Measurements from ENCODE around the gene RBFOX1. TPM values are rescaled to one million over a fixed set of nuclear protein-coding genes. Genes with fewer than 3 reads are reported as not detected.
"Not testable (repeated sequence)": the region's sequence is repeated elsewhere in the genome, so short reads cannot be mapped to it uniquely, and the experiment has no call there.

Gene RBFOX1
- total RNA-seq, 6 donors from 2014 or later = not detected

DNA sequence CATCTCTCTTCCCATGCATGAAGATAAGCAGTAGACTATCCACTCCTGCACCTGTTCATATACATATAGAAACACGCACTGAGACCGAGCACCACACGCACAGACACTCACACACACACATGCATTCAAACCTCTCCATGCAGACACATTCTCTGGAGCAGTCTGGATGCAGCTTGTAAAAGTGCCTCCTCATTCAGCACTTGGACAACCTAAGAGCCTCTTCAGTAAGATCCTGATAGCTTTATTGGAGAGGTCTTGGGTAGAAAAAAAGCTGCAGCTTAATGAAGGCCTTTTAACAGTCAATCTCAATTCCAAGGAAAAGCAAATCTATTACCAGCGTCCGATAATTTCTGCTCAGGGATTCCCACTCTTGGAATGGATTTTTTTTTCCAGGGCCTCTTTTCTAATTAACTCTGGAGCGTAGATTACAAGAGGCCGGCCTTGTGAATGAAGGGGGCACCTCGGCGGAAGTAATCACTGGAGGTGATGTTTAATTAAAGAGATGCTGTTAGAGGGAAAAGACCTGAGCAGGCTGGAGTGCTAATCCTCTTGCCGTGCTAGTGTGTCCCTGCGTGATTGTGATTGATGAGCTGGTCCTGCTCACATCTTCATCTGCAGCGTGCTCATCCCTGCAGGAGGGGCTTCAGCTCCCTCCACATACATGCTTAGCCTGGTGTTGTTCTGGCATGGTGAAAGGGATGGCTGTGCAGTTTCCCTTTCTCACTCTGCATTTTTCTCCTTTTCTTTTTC is 155.1 kb downstream of the RBFOX1 start:
- Histone ChIP-seq H3K4me1 (no peaks in the 10 kb centered on the region), H3K9me3 (no peaks in the 10 kb centered on the region), H3K4me3 (no peak overlapping the region), H3K27ac (no peak overlapping the region), H3K36me3 (no peaks in the 10 kb centered on the region), H3K27me3 (no peaks in the 10 kb centered on the region)
- ATAC-seq (ENCODE audit: low FRiP score in 2 of 2) (no peak), DNase-seq (no peak)
- 57% methylated on average over 12 of the region's 12 CpGs for WGBS, 2 donors
- TF ChIP-seq EP300 (IDR thresholded peaks at IDR 0.05) (no peak), POLR2AphosphoS5 (IDR thresholded peaks at IDR 0.05) (no peak), POLR2A (IDR thresholded peaks at IDR 0.05) (no peak)
- TF ChIP-seq, protein P1, sequence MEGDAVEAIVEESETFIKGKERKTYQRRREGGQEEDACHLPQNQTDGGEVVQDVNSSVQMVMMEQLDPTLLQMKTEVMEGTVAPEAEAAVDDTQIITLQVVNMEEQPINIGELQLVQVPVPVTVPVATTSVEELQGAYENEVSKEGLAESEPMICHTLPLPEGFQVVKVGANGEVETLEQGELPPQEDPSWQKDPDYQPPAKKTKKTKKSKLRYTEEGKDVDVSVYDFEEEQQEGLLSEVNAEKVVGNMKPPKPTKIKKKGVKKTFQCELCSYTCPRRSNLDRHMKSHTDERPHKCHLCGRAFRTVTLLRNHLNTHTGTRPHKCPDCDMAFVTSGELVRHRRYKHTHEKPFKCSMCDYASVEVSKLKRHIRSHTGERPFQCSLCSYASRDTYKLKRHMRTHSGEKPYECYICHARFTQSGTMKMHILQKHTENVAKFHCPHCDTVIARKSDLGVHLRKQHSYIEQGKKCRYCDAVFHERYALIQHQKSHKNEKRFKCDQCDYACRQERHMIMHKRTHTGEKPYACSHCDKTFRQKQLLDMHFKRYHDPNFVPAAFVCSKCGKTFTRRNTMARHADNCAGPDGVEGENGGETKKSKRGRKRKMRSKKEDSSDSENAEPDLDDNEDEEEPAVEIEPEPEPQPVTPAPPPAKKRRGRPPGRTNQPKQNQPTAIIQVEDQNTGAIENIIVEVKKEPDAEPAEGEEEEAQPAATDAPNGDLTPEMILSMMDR (IDR thresholded peaks at IDR 0.05) = no peak

DNA sequence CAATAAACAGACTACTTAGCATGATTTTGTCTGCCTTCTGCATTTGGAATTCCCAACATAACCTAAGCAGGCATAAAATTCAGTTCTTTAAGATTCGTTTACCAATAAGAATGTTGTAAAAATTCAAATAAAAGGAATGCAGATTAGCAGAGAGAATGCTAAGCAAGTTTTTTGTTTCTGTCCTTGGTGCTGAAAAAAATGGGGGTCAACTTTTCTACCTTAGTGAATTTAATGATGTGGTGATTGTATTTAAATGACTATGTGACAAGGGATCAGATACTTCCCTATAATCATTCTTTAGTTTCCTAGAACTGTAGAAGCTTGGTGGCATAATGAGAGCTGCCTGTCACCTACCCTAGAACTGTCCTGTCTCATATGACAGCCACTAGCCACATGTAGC is 159.5 kb downstream of the RBFOX1 start:
- DNase-seq = no peak
- H3K27ac ChIP-seq = no peak overlapping the region
- H3K36me3 ChIP-seq = no peaks in the 10 kb centered on the region
- no peak for ATAC-seq (ENCODE audit: low FRiP score in 2 of 2)
- no peaks in the 10 kb centered on the region for H3K9me3 ChIP-seq
- no peaks in the 10 kb centered on the region for H3K27me3 ChIP-seq
- no peaks in the 10 kb centered on the region for H3K4me1 ChIP-seq
- TF ChIP-seq, protein P1 (IDR thresholded peaks at IDR 0.05) = no peak
- TF ChIP-seq POLR2A (IDR thresholded peaks at IDR 0.05) (no peak), EP300 (IDR thresholded peaks at IDR 0.05) (no peak), POLR2AphosphoS5 (IDR thresholded peaks at IDR 0.05) (no peak)
- WGBS, 2 donors = 19% methylated on average over 1 of the region's 1 CpG
- H3K4me3 ChIP-seq = no peak overlapping the region

DNA sequence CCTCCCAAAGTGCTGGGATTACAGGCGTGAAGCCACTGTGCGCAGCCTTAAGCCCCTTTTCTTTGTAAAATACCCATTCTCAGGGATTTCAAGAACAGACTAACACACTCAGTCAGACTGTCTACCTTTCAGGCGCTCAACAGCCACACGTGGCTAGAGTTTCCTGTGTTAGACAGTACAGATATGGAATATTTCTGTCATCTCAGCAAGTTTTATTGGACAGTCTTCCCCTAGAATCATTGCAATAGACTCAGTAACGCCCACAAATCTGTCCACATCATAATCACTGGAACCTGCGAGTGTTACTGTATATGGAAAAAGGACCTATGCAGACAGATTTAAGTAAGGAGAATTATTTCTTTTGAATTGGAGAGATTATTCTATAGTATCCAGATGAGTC is 160.5 kb downstream of the RBFOX1 start:
- Histone ChIP-seq H3K27ac (no peak overlapping the region), H3K4me3 (no peak overlapping the region), H3K4me1 (no peaks in the 10 kb centered on the region), H3K9me3 (no peaks in the 10 kb centered on the region), H3K36me3 (no peaks in the 10 kb centered on the region), H3K27me3 (no peaks in the 10 kb centered on the region)
- DNase-seq (no peak), ATAC-seq (ENCODE audit: low FRiP score in 2 of 2) (no peak)
- WGBS, 2 donors = 82 to 87% methylated on average over 6 of the region's 6 CpGs
- no peak for TF ChIP-seq POLR2AphosphoS5 (IDR thresholded peaks at IDR 0.05)
- TF ChIP-seq POLR2A (IDR thresholded peaks at IDR 0.05) = no peak
- TF ChIP-seq, protein P1 (IDR thresholded peaks at IDR 0.05) = no peak
- no peak for TF ChIP-seq EP300 (IDR thresholded peaks at IDR 0.05)

DNA sequence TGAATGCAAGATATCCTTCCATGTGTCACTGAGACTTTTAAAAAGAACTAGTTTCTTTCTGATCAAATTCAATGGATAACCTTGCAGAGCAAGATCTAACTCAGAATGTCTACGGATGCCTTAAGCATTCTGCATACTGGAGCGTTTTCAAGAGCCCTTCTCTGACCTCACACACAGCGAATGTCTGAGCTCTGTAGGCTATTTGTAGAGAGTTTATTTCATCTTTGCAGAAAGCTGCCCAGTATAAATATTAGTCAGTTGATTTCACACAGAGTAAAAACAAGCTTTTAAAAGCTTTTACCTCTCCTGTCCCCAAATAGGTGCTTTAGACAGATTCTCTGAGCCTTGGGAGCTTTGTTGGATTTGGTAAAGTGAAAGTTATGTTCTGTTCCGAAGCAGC is 165.0 kb downstream of the RBFOX1 start:
- no peak overlapping the region for H3K4me3 ChIP-seq
- WGBS, 2 donors = 63 to 79% methylated on average over 4 of the region's 4 CpGs
- no peak for TF ChIP-seq EP300 (IDR thresholded peaks at IDR 0.05)
- TF ChIP-seq, protein P1 (IDR thresholded peaks at IDR 0.05) = no peak
- no peak for TF ChIP-seq POLR2AphosphoS5 (IDR thresholded peaks at IDR 0.05)
- TF ChIP-seq POLR2A (IDR thresholded peaks at IDR 0.05) = no peak
- H3K27ac ChIP-seq = no peak overlapping the region
- H3K36me3 ChIP-seq = no peaks in the 10 kb centered on the region
- ATAC-seq (ENCODE audit: low FRiP score in 2 of 2) = no peak
- H3K27me3 ChIP-seq = no peaks in the 10 kb centered on the region
- no peak for DNase-seq
- H3K9me3 ChIP-seq = no peaks in the 10 kb centered on the region
- H3K4me1 ChIP-seq = no peaks in the 10 kb centered on the region

DNA sequence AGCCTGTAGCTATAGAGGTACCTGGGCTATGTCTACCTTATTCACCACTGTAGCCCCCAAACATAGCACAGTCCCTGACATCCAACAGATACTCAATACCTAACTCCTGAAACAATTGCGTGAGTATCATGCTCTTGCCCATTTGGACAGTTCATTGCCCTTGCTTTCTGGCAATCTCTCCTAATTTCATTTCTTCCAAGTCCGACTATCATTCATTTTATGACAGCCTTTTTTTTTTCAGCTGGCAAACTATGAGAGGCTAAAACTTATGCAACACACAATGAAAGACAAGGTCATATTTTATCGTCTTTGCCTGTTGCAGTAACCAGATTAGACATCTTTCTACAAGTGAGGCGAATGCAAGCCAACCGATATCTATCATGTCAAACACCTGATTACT is 169.2 kb downstream of the RBFOX1 start:
- no peaks in the 10 kb centered on the region for H3K27me3 ChIP-seq
- H3K27ac ChIP-seq = no peak overlapping the region
- no peak for ATAC-seq (ENCODE audit: low FRiP score in 2 of 2)
- TF ChIP-seq, protein P1 (IDR thresholded peaks at IDR 0.05) = no peak
- TF ChIP-seq POLR2AphosphoS5 (IDR thresholded peaks at IDR 0.05) (no peak), EP300 (IDR thresholded peaks at IDR 0.05) (no peak), POLR2A (IDR thresholded peaks at IDR 0.05) (no peak)
- no peaks in the 10 kb centered on the region for H3K4me1 ChIP-seq
- WGBS, 2 donors = 90 to 91% methylated on average over 5 of the region's 5 CpGs
- no peaks in the 10 kb centered on the region for H3K36me3 ChIP-seq
- H3K4me3 ChIP-seq = no peak overlapping the region
- no peak for DNase-seq
- no peaks in the 10 kb centered on the region for H3K9me3 ChIP-seq

DNA sequence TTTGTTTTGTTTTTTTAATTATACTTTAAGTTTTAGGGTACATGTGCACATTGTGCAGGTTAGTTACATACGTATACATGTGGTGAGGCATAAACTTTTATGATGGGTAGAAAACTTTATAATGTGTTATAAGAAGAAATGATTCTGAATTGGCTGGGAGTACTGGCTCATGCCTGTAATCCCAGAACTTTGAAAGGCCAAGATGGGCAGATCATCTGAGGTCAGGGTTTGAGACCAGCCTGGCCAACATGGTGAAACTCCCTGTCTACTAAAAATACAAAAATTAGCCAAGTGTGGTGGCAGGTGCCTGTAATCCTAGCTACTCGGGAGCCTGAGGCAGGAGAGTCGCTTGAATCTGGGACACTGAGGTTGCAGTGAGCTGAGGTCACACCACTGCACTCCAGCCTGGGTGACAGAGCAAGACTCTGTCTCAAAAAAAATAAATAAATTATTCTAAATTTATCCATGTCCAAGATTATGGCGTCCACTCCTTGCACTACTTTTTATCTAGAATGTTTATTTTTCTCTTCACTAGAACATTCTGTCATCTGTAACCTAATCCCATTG is 170.0 kb downstream of the RBFOX1 start:
- H3K36me3 ChIP-seq; H3K9me3 ChIP-seq; DNase-seq; H3K4me3 ChIP-seq; H3K27me3 ChIP-seq; H3K27ac ChIP-seq; ATAC-seq (ENCODE audit: low FRiP score in 2 of 2); H3K4me1 ChIP-seq: not testable (repeated sequence)
- 77 to 79% methylated on average over 4 of the region's 4 CpGs for WGBS, 2 donors
